ENCODE results near the gene NRP2. TPM values are rescaled to one million over a fixed set of nuclear protein-coding genes. Genes with fewer than 3 reads are reported as not detected.

NRP2 gene
- polyA plus RNA-seq, 2 of the 4 experiments (the other 2 are of a cell fraction): 144 to 159 TPM

GRCh38 chr2:205783872-205784499, 101.7 kb downstream of the NRP2 start:
- Histone ChIP-seq H3K4me3 (no peak overlapping the region), H3K9me3 (no peaks in the 10 kb centered on the region), H3K4me1 (peaks cover 23% of the 10 kb centered on the region), H3K27ac (no peak overlapping the region), H3K4me2 (no peak overlapping the region)
- whole genome bisulfite sequencing (ENCODE audit: missing lambda C conversion rate): 83% methylated on average over 5 of the region's 5 CpGs
- ATAC-seq (no peak), DNase-seq (ENCODE audit: low read depth in 1 of 2, low spot score in 1 of 2) (no peak), FAIRE-seq (no peak)
- CTCF ChIA-PET: no interaction called here
- POLR2A ChIA-PET: no interaction called here
- TF ChIP-seq CTCF (IDR thresholded peaks at IDR 0.05) (no peak), FOXS1 (CRISPR knock-in tag; IDR thresholded peaks at IDR 0.05) (no peak), E2F6 (IDR thresholded peaks at IDR 0.05; ENCODE audit: borderline replicate concordance, low read depth) (no peak), HDAC2 (IDR thresholded peaks at IDR 0.05) (no peak), JUN (IDR thresholded peaks at IDR 0.05) (no peak)

GRCh38 chr2:205785507-205786260, 103.4 kb downstream of the NRP2 start:
- H3K27ac ChIP-seq: no peak overlapping the region
- 78% methylated on average over 7 of the region's 7 CpGs for WGBS (ENCODE audit: missing lambda C conversion rate)
- CTCF ChIA-PET: no interaction called here
- DNase-seq (ENCODE audit: low read depth in 1 of 2, low spot score in 1 of 2) (no peak), ATAC-seq (no peak), FAIRE-seq (no peak)
- H3K4me3 ChIP-seq: no peak overlapping the region
- peak overlapping the region; percentile 21; the same call in 1 of the 3 replicates for H3K4me2 ChIP-seq
- no peak for TF ChIP-seq HOXB13 (CRISPR knock-in tag; IDR thresholded peaks at IDR 0.05; ENCODE audit: low read depth)
- TF ChIP-seq GATA3 (IDR thresholded peaks at IDR 0.05; ENCODE audit: borderline replicate concordance): peak; percentile 35; the same call in 1 of the 2 replicates
- peaks cover 23% of the 10 kb centered on the region for H3K4me1 ChIP-seq
- POLR2A ChIA-PET: no interaction called here
- no peaks in the 10 kb centered on the region for H3K9me3 ChIP-seq

- Histone ChIP-seq H3K9me3 (no peaks in the 10 kb centered on the region), H3K27ac (no peak overlapping the region), H3K4me1 (peaks cover 23% of the 10 kb centered on the region), H3K4me3 (no peak overlapping the region), H3K4me2 (peak overlapping the region; percentile 15; the same call in 1 of the 3 replicates)
- DNase-seq (ENCODE audit: low read depth in 1 of 2, low spot score in 1 of 2): no peak
- TF ChIP-seq ZNF302 (CRISPR knock-in tag; IDR thresholded peaks at IDR 0.05) (no peak), CHD4 (IDR thresholded peaks at IDR 0.05; ENCODE audit: borderline replicate concordance) (no peak), USF2 (IDR thresholded peaks at IDR 0.05) (no peak), NFE2L2 (conservative IDR thresholded peaks at IDR 0.05; ENCODE audit: low read length) (no peak), EHF (CRISPR knock-in tag; IDR thresholded peaks at IDR 0.05) (no peak), TFCP2L1 (CRISPR knock-in tag; IDR thresholded peaks at IDR 0.05) (no peak), POLR2AphosphoS2 (conservative IDR thresholded peaks at IDR 0.05; ENCODE audit: low read length) (no peak), HEYL (CRISPR knock-in tag; IDR thresholded peaks at IDR 0.05) (no peak), HOXB13 (CRISPR knock-in tag; IDR thresholded peaks at IDR 0.05; ENCODE audit: low read depth) (no peak), MYC (IDR thresholded peaks at IDR 0.05; ENCODE audit: borderline replicate concordance, low read length) (no peak), CEBPB (IDR thresholded peaks at IDR 0.05) (no peak), JUNB (IDR thresholded peaks at IDR 0.05) (no peak), PBX3 (IDR thresholded peaks at IDR 0.05) (no peak), BHLHE40 (IDR thresholded peaks at IDR 0.05; ENCODE audit: low read depth, low read length) (no peak), TP53 (CRISPR knock-in tag; IDR thresholded peaks at IDR 0.05) (no peak), NPAS2 (CRISPR knock-in tag; IDR thresholded peaks at IDR 0.05; ENCODE audit: borderline replicate concordance) (no peak), KDM5A (IDR thresholded peaks at IDR 0.05) (no peak), ZFP36 (IDR thresholded peaks at IDR 0.05; ENCODE audit: borderline replicate concordance, partially characterized antibody) (no peak), HDAC2 (IDR thresholded peaks at IDR 0.05) (no peak), CTCF (IDR thresholded peaks at IDR 0.05) (no peak)
- FAIRE-seq: no peak
- ATAC-seq: no peak
- CTCF ChIA-PET: interaction anchor here (1.0 kb wide), 1 partner anchor 92 kb away, joined by 3 read pairs; no protein-coding TSS in a partner anchor
- 75% methylated on average over 3 of the region's 4 CpGs for WGBS (ENCODE audit: missing lambda C conversion rate)
- POLR2A ChIA-PET: no interaction called here
Measured at GRCh38 chr2:205786976-205787375, 104.7 kb downstream of the NRP2 start.

All from A549 (cell line).